ENCODE data around the gene RAB3A. TPM values are rescaled to one million over a fixed set of nuclear protein-coding genes. Genes with fewer than 3 reads are reported as not detected.

Gene RAB3A
- polyA plus RNA-seq, 2 of the 4 experiments (the other 2 are of a cell fraction), result 0.39 to 1.0 TPM

DNA sequence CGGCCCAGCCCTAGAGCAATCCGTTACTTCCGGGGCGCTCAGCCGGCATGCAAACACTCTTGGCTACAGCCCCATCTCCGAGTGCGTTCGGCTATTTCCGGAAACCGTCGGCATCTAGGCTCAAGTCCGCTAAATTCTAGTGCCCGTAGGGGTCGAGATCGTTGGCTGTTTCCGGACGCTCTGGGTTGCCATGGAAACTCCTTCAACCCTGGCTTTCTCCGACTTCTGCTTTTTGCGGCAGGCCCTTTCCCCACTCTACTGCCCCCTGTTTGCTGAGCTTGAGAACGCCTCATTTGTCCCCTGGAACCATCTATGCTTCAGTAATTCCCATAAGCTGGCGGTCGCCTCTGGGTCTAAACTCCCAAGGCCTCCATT, 51.4 kb downstream of the RAB3A start (continued):
- TF ChIP-seq, protein P1, sequence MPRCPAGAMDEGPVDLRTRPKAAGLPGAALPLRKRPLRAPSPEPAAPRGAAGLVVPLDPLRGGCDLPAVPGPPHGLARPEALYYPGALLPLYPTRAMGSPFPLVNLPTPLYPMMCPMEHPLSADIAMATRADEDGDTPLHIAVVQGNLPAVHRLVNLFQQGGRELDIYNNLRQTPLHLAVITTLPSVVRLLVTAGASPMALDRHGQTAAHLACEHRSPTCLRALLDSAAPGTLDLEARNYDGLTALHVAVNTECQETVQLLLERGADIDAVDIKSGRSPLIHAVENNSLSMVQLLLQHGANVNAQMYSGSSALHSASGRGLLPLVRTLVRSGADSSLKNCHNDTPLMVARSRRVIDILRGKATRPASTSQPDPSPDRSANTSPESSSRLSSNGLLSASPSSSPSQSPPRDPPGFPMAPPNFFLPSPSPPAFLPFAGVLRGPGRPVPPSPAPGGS (IDR thresholded peaks at IDR 0.05), result 0 out of 3 replicates have a peak, but pooled peaks have one; percentile 5
- TF ChIP-seq EHMT2 (IDR thresholded peaks at IDR 0.05; ENCODE audit: low read depth) (no peak), HOXB13 (CRISPR knock-in tag; IDR thresholded peaks at IDR 0.05; ENCODE audit: low read depth) (no peak), NFE2L2 (conservative IDR thresholded peaks at IDR 0.05; ENCODE audit: low read length) (no peak), RAD21 (conservative IDR thresholded peaks at IDR 0.05 in 1 of 2, IDR thresholded peaks at IDR 0.05 in 1 of 2) (peak in 1 of 2 experiments; percentile 23; a peak in 1 of 5 replicates), CEBPB (IDR thresholded peaks at IDR 0.05) (no peak), RCOR1 (IDR thresholded peaks at IDR 0.05; ENCODE audit: low read depth, low read length) (no peak), SMC3 (IDR thresholded peaks at IDR 0.05) (no peak; the same call in 2 of the 3 replicates), MAZ (IDR thresholded peaks at IDR 0.05; ENCODE audit: borderline replicate concordance, low read depth, low read length) (no peak), EP300 (IDR thresholded peaks at IDR 0.05) (no peak), HDAC2 (IDR thresholded peaks at IDR 0.05) (no peak), POLR2A (IDR thresholded peaks at IDR 0.05; ENCODE audit: low read length) (0 out of 2 replicates have a peak, but pooled peaks have one; percentile 38), HOXB5 (CRISPR knock-in tag; IDR thresholded peaks at IDR 0.05) (no peak), CBX2 (IDR thresholded peaks at IDR 0.05; ENCODE audit: borderline replicate concordance, low read depth) (no peak), SREBF2 (IDR thresholded peaks at IDR 0.05) (no peak), RARB (CRISPR knock-in tag; IDR thresholded peaks at IDR 0.05) (no peak), FOSL2 (IDR thresholded peaks at IDR 0.05) (no peak), FOSL2 (CRISPR knock-in tag; IDR thresholded peaks at IDR 0.05) (no peak), CBX8 (IDR thresholded peaks at IDR 0.05) (no peak), KDM1A (IDR thresholded peaks at IDR 0.05; ENCODE audit: low read depth) (no peak), USF2 (IDR thresholded peaks at IDR 0.05) (no peak), HEYL (CRISPR knock-in tag; IDR thresholded peaks at IDR 0.05) (no peak), MAX (IDR thresholded peaks at IDR 0.05) (no peak), BHLHE40 (IDR thresholded peaks at IDR 0.05; ENCODE audit: low read depth, low read length) (no peak), ESRRA (IDR thresholded peaks at IDR 0.05; ENCODE audit: borderline replicate concordance, low read length) (no peak), RFX5 (IDR thresholded peaks at IDR 0.05) (peak; percentile 46; the same call in 1 of the 2 replicates), PHF8 (IDR thresholded peaks at IDR 0.05; ENCODE audit: borderline replicate concordance, low read depth) (no peak), POLR2AphosphoS2 (conservative IDR thresholded peaks at IDR 0.05; ENCODE audit: low read length) (no peak), RNF2 (IDR thresholded peaks at IDR 0.05; ENCODE audit: borderline replicate concordance, low read depth) (no peak), GATA3 (IDR thresholded peaks at IDR 0.05; ENCODE audit: borderline replicate concordance) (no peak), MAFK (IDR thresholded peaks at IDR 0.05; ENCODE audit: partially characterized antibody) (no peak), TP53 (CRISPR knock-in tag; IDR thresholded peaks at IDR 0.05) (no peak), FOXS1 (CRISPR knock-in tag; IDR thresholded peaks at IDR 0.05) (no peak), ELK1 (IDR thresholded peaks at IDR 0.05; ENCODE audit: low read depth, low read length) (no peak), JUNB (IDR thresholded peaks at IDR 0.05) (no peak), KDM5A (IDR thresholded peaks at IDR 0.05) (no peak), PBX3 (IDR thresholded peaks at IDR 0.05) (no peak)
- TF ChIP-seq, protein P2, sequence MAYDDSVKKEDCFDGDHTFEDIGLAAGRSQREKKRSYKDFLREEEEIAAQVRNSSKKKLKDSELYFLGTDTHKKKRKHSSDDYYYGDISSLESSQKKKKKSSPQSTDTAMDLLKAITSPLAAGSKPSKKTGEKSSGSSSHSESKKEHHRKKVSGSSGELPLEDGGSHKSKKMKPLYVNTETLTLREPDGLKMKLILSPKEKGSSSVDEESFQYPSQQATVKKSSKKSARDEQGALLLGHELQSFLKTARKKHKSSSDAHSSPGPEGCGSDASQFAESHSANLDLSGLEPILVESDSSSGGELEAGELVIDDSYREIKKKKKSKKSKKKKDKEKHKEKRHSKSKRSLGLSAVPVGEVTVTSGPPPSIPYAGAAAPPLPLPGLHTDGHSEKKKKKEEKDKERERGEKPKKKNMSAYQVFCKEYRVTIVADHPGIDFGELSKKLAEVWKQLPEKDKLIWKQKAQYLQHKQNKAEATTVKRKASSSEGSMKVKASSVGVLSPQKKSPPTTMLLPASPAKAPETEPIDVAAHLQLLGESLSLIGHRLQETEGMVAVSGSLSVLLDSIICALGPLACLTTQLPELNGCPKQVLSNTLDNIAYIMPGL (CRISPR knock-in tag; IDR thresholded peaks at IDR 0.05; ENCODE audit: borderline replicate concordance), result no peak
- TF ChIP-seq, protein P3, sequence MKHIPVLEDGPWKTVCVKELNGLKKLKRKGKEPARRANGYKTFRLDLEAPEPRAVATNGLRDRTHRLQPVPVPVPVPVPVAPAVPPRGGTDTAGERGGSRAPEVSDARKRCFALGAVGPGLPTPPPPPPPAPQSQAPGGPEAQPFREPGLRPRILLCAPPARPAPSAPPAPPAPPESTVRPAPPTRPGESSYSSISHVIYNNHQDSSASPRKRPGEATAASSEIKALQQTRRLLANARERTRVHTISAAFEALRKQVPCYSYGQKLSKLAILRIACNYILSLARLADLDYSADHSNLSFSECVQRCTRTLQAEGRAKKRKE (CRISPR knock-in tag; IDR thresholded peaks at IDR 0.05; ENCODE audit: low read depth), result no peak
- TF ChIP-seq, protein P4, sequence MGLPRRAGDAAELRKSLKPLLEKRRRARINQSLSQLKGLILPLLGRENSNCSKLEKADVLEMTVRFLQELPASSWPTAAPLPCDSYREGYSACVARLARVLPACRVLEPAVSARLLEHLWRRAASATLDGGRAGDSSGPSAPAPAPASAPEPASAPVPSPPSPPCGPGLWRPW (IDR thresholded peaks at IDR 0.05), result no peak

Data from A549 (cell line).